Fibroblast of skin of back (primary cell): ENCODE results near the gene BSPH1. TPM values are rescaled to one million over a fixed set of nuclear protein-coding genes. Genes with fewer than 3 reads are reported as not detected.
"Not testable (repeated sequence)": the region's sequence is repeated elsewhere in the genome, so short reads cannot be mapped to it uniquely, and the experiment has no call there.

ENCODE experiments used
- DNase-seq: peaks from one replicate; pipeline ENCODE4 v3.0.0-alpha.2; 2013
- polyA plus RNA-seq, 2 experiments: library from polyadenylated mRNA; unstranded; fragments of 120-200 nt; gene quantifications; one replicate each; pipeline ENCODE4 v1.2.1, GENCODE V29; 2013; ENCODE audit not compliant: insufficient read length in 2 of 2

BSPH1 gene
- not detected for polyA plus RNA-seq (2013, experiment 1 of 2; ENCODE audit: insufficient read length)
- polyA plus RNA-seq (2013, experiment 2 of 2; ENCODE audit: insufficient read length) = not detected

- DNase-seq = no peak
These were observed at the start of gene BSPH1 for GRCh38 chr19:47992070-47992469. TSS of gene BSPH1 (minus strand) at chr19:47992170. CDS start at chr19:47992081, 89 bp downstream.

DNA sequence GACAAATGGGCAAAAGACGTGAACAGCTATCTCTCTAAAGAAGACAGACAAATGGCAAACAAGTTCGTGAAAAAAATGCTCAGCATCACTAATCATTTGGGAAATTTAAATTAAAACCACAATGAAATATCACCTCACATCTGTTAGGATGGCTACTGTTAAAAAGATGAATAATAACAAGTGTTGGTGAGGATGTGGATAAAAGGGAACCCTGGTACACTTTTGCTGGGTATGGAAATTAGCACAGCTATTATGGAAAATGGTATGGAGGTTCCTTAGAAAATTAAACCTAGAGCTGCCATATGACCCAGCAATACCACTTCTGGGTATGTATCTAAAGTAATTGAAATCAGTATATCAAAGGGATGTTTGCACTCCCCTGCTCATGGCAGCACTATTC is 44.8 kb upstream of the BSPH1 start:
- no peak for DNase-seq

- DNase-seq = no peak
These were observed 41.6 kb upstream of the BSPH1 start for GRCh38 chr19:48033604-48034003.

GRCh38 chr19:48030073-48030472 is 38.1 kb upstream of the BSPH1 start:
- DNase-seq = no peak

- no peak for DNase-seq
These were observed 37.5 kb upstream of the BSPH1 start for GRCh38 chr19:48029431-48029830.

DNA sequence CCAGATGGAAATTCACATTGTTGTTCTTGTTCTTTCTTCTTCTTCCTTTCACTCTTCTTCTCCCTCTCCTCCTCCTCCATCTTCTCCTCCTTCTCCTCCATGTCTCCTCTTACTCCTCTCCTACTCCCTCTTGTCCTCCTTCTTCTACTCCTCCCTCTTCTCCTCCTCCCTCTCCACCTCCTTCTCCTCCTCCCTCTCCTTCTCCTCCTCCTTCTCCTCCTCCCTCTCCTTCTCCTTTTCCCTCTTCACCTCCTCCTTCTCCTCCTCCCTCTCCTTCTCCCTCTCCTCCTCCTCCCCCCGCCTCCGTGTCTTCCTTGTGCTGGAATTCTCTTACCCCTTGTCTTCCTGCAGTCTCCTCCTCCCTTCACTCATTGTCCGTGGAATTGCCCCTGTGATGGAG is 33.5 kb upstream of the BSPH1 start:
- no peak for DNase-seq

DNA sequence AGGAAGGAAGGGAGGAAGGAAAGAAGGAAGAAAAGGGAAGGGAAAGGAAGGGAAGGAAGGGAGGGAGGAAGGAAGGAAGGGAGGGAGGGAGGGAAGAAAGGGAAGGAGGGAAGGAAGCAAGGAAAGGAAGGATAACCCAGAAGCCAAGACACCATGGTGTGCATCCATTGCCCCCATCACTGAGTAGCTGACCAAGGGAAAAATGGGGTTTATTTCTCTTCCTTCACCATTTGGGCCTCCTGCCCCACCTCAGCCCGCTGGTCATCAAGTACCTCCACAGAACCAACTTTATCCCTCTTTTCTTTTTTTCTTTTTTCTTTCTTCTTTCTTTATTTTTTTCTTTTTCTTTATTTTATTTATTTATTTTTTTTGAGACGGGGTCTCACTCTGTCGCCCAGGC is 31.5 kb upstream of the BSPH1 start:
- DNase-seq = no peak

DNA sequence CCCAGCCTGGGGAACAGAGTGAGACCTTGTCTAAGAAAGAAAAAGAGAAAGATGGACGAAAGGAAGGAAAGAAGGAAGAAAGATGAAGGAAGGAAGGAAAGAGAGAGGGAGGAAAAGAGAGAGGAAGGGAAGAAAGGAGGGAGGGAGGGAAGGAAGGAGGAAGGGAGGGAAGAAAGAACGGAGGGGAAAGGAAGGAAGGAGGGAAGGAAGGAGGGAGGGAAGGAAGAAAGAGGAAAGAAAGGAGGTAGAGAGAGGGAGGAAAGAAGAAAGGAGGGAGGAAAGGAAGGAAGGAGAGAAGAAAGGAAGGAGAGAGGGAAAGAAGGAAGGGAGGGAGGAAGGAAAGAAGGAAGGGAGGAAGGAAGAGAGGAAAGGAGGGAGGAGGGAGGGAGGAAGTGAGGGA is 31.0 kb upstream of the BSPH1 start:
- DNase-seq = no peak

DNA sequence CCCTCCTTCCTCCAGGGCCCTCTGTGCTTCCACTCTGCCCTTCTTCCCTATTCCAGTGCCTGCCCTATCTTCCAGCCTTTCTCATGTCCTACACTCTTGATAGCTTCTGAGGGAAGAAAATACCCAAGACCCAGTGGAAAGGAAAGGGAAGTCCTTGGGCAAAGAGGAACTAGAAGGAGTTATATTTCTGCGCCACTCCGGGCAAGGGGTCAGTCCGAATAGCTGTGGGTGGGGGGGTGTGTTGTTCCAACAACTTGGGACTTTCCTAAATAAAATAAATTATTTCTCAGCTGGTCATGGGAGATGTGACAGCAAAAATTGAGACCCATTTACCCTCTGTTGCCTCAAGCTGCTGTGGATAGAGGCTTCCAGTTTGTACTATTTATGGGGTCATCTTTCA is 28.7 kb upstream of the BSPH1 start:
- no peak for DNase-seq

DNA sequence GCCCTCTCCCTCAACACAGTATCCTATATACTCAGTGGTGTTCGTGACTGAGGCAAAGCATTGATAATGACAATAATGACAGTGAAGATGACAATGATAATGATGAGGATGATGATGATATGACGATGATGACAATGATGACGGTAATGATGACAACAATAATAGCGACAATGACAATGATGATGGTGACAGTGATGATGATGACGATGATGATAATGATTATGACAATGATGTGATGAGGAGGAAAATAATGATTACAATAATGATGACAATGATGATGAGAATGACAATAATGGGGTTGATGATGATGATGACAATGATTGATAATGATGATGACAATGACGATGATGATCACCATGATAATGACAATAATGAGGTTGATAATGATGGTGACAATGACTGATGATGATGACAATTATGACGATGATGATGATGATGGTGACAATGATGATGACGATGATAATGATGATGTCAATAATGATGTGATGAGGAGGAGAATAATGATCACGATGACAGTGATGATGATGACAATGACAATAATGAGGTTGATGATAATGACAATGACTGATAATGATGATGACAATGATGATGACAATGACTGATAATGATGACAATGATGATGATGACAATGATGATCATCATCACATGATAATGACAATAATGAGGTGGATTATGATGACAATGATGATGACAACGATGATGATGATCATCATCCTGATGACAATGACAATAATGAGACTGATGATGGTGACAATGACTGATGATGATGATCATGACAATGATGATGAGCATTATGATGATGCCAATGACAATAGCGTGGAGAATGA is 19.2 kb upstream of the BSPH1 start:
- DNase-seq = no peak

DNA sequence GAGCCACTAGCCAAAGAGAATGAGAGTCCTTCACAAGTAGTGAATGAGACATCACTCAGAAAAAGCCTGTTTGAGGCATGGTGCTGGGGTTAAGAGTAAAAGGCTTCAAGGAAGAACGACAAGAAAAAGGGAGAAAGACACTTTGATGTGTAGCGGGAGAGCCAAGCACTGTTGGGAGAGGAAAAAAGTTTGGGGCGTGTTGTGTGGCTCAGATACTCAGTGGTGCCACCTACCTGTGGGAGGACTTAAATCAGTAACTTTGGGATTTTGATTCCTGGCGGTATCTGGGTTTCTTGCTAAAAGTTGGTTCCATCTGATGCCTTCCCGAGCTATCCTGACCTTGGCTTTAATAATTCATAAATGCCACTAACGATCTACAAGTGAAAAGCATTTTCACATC is 14.8 kb upstream of the BSPH1 start:
- DNase-seq = no peak

GRCh38 chr19:48004236-48004635 is 12.3 kb upstream of the BSPH1 start:
- DNase-seq = no peak

DNA sequence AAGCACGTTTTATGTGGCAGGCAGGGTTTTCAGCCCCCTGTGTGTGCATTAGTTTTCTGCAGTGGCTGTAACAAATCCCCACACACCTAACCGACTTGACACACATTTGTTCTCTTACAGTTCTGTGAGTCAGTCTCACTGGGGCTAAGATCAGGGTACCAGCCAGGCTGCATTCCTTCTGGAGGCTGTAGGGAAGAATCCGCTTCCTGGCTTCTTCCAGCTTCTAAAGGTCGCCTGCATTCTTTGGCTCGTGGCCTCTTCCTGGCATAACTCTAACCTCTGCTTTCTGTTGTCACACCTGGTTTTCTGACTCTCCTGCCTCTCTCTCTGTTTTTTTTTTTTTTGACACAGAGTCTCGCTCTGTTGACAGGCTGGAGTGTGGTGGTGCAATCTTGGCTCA is 8.9 kb upstream of the BSPH1 start:
- DNase-seq = no peak

DNA sequence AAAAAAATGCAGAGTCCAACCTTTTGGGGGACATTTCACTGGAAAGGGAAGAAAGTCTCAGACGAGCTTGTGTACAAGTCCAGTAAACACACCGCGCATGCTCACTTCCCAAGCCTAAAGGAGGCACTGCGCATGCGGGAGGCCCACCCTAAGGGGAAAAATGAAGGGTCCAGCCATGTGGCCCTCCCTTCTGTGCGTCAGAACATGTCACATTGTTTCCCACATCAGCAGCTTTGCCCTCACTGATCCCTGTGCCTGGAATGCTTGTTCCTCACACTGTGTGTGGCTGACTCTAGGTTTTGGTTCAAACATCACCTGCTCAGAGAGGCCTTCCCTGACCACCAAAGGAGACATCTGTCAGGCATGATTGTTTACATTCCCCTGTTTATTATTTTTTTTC is 6.8 kb upstream of the BSPH1 start:
- no peak for DNase-seq

GRCh38 chr19:47996230-47996727 is 4.3 kb upstream of the BSPH1 start:
- no peak for DNase-seq

DNA sequence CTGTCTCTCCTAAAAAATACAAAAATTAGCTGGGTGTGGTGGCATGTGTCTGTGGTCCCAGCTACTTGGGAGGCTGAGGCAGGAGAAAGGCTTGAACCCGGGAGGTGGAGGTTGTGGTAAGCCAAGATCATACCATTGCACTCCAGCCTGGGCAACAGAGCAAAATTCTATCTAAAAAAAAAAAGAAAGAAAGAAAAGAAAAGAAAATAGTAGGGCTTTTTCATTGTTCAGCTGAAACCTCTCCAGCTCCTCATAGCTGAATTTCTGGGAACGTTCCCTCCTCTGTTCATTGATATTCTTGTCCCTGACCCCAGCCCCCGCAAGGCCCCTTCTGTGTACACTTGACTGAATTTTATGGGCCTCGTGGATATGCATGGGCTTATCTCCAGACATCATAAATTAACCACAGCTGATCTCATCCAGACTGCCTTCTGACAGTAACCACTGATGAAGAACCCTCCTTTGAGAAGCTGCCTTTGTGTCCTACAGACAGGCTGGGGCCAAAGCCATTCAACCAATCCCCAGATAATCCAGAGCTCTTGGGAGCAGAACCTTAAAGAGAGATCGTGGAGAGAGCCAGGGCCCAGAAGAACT is 2.3 kb upstream of the BSPH1 start, which contains the start of gene ELSPBP1:
Gene ELSPBP1, plus strand, starts transcription at position 424 of the 594 bp plus-strand sequence. CDS start 14,036 bp downstream, outside the sequence.
- DNase-seq = no peak

- DNase-seq = no peak
These were observed 670 bp downstream of the BSPH1 start for GRCh38 chr19:47991191-47991808.

GRCh38 chr19:47973529-47973928 is 18.4 kb downstream of the BSPH1 start:
- DNase-seq = no peak

DNA sequence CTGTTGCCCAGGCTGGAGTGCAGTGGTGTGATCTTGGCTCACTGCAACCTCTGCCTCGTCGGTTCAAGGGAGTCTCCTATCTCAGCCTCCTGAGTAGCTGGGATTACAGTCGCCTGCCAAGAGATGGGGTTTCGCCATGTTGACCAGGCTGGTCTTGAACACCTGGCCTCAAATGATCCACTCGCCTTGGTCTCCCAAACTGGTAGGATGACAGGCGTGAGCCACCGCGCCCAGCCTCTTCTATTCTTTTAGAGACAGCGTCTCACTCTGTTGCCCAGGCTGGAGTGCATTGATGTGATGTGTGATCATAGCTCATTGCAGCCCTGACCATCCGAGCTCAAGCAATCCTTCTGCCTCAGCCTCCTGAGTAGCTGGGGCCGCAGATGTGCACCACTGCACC is 36.0 kb downstream of the BSPH1 start:
- not testable (repeated sequence) for DNase-seq

- not testable (repeated sequence) for DNase-seq
These were observed 39.8 kb downstream of the BSPH1 start for GRCh38 chr19:47952132-47952531.

DNA sequence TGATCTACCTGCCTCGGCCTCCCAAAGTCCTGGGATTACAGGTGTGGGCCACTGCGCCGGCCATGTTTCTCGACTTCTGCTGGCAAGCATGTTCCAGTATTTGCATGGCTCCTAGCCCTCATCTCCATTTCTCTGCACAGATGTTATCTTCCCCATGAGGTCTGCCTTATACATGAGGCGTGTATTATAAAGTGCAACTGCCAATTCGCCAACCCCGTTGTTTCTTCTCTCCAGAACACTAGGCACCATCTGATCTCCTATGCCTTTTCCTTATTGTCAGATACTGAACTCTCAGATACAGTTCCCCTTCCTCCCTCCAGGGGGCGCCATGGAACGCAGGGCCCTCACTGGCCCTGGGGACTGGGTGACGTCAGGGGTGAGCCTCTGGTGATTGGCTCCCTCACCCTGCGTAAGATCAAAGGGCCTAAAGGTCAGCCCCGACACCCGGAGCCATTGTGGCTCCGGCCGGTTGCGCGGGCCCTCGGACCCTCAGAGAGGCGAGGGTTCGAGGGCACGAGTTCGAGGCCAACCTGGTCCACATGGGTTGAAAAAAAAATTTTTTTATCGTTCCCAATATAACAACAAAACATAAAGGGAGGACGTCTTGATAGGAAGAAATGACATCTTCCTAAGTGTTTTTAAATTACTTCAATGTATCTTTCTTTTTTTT is 42.0 kb downstream of the BSPH1 start:
- DNase-seq = not testable (repeated sequence)

- DNase-seq = not testable (repeated sequence)
These were observed 63.4 kb downstream of the BSPH1 start for GRCh38 chr19:47928581-47928980.

GRCh38 chr19:47920107-47920506 is 71.9 kb downstream of the BSPH1 start:
- DNase-seq = not testable (repeated sequence)
